ENCODE measurements around the gene SRP54.
A peak's percentile ranks its signal among the peaks of the same experiment; 100 is the strongest.
"Not testable (repeated sequence)": the region's sequence is repeated elsewhere in the genome, so short reads cannot be mapped to it uniquely, and the experiment has no call there.

SRP54 gene

DNA sequence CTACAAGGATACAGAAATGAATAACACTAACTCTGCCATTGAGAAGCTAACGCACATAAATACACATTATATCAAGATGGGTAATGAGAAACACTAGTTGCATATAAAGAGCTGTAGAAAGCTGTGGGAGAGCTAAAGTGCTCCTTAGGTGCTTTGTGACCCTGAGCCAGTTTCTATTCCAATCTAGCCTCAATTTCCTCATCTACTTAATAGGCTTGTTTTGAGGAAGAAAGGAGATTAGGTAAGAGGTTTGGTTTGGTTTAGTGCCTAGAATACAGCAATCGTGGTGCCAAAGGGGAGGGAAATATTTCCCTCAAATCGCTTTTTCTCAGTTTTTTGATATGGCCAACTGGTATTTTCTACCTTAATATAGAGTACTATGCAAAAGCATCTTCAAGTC is 994 bp downstream of the SRP54 start:
- DNase-seq (ENCODE audit: low read depth), result no peak

DNA sequence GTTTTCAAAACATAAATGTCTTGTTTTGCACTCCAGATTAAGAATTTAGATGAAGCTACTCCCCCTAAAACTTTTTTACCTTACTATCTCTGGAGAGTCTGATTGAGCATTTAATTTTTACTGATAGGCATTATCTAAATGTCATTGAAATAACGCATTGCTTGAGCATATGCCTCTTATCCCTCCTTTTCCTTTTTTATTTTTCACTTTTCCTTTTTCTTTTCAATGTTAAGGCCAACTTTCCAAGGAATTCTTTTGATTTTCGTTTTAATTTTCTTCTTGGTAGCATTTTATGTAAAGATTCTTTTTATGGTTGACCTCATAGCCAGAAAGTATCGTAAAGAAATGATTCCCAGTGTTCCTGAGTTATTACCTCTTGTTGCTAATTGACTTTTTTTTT is 2.9 kb downstream of the SRP54 start:
- no peak for DNase-seq (ENCODE audit: low read depth)

GRCh38 chr14:34987180-34987579 is 4.4 kb downstream of the SRP54 start:
- no peak for DNase-seq (ENCODE audit: low read depth)

DNA sequence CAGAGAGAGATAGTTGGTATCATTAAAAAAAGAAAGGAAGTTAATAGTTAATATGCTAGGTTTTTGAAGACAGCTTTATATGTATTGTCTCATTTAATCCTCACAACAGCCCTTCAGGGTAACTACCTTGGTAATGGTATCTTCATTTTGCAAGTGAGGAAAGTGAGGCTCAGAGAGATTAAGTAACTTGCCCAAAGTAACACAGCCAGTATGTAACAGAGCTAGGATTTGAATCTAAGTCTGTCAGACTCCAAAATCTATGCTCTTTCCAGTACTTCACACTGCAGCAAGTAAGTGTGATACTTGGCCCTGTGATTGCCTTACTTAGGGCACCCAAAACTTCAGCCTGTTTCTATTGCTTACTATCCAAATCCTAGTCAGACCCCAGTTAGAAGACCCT is 7.0 kb downstream of the SRP54 start:
- no peak for DNase-seq (ENCODE audit: low read depth)

DNA sequence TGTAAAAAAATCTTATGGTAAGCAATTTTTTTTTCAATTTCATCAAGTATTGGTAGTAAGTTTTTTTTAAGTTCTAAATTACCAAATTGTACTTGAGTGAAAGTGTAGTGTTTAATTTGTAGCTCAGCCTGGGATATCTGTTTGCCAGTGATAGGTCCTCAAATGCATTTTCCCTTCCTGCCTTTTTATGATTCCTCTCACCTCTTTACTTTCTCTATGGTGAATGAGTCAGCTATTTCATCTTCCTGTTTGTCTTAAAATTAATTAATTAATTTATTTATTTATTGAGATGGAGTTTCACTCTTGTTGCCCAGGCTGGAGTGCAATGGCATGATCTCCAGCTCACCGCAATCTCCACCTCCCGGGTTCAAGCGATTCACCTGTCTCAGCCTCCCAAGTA is 10.6 kb downstream of the SRP54 start:
- no peak for DNase-seq (ENCODE audit: low read depth)

- no peak for DNase-seq (ENCODE audit: low read depth)
Measured at GRCh38 chr14:34994668-34995067, 11.9 kb downstream of the SRP54 start.

DNA sequence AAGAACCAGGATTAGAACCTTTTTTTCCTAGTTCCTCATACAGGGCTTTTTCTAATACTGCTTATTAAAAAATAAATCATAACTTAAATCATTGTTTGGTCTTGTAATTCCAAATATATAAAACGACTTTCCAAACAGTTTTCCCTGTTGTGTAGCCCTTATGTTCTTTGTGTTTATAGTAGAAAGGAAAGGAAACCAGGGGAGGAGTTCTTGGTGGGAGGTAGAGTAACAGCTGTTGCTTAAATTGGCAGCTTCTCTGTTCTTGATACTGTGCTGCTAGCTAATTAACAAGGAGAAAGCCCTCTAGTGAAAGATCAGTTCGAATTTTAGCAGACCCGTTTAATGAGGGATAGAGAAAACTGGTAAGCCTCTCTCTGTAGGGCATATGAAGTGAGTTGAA is 15.0 kb downstream of the SRP54 start:
- no peak for DNase-seq (ENCODE audit: low read depth)

DNA sequence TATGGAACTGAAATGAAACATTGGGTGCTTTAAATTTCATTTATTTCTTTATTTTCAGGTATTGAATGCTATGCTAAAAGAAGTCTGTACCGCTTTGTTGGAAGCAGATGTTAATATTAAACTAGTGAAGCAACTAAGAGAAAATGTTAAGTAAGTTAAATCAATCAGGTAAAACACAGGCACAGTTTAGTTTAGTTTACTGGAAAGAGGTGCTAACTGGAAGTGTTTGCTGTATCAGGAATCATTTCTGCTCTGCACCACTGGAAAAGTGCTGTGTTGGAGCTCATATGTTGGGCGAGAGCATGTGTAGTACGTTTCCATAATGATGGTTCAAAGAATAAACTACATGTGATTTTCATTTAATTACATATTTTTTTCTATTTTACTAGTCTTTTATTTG is 16.7 kb downstream of the SRP54 start:
- DNase-seq (ENCODE audit: low read depth), result no peak

DNA sequence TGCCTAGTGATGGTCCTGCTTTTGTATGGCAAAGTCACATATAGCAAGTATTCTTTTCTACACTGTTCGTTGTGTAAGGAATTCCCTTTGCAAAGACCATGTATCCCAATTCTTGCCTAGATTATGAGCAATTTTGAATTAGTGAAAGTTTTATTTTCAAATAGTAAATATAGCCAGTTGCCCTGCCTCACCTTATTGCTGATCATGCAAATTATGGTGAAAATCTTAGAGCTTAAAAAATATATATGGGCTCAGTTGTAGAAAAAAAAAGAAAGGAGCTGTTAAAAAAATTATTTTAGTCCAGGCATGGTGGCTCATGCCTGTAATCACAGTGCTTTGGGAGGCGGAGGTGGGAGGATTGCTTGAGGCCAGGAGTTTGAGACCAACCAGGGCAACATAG is 18.8 kb downstream of the SRP54 start:
- no peak for DNase-seq (ENCODE audit: low read depth)

GRCh38 chr14:35004839-35005238 is 22.0 kb downstream of the SRP54 start:
- no peak for DNase-seq (ENCODE audit: low read depth)

GRCh38 chr14:35016568-35016967 is 33.8 kb downstream of the SRP54 start:
- DNase-seq (ENCODE audit: low read depth), result no peak

- no peak for DNase-seq (ENCODE audit: low read depth)
Measured at GRCh38 chr14:35020713-35021112, 37.9 kb downstream of the SRP54 start.

- no peak for DNase-seq (ENCODE audit: low read depth)
Measured at GRCh38 chr14:35028435-35028834, 45.6 kb downstream of the SRP54 start.

DNA sequence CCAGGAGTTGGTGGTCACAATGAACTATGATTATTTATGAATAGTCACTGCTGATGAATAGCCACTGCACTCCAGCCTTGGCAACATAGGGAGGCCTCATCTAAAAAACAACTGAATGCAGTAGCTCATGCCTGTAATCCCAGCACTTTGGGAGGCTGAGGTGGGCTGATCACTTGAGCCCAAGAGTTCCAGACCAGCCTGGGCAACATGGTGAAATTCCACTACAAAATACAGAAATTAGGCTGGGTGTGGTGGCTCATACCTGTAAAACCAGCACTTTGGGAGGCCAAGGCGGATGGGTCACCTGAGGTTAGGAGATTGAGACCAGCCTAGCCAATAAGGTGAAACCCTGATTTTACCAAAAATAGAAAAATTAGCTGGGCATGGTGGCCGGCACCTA is 49.8 kb downstream of the SRP54 start:
- DNase-seq (ENCODE audit: low read depth), result no peak

- no peak for DNase-seq (ENCODE audit: low read depth)
Measured at GRCh38 chr14:35034440-35034833, 51.6 kb downstream of the SRP54 start.

DNA sequence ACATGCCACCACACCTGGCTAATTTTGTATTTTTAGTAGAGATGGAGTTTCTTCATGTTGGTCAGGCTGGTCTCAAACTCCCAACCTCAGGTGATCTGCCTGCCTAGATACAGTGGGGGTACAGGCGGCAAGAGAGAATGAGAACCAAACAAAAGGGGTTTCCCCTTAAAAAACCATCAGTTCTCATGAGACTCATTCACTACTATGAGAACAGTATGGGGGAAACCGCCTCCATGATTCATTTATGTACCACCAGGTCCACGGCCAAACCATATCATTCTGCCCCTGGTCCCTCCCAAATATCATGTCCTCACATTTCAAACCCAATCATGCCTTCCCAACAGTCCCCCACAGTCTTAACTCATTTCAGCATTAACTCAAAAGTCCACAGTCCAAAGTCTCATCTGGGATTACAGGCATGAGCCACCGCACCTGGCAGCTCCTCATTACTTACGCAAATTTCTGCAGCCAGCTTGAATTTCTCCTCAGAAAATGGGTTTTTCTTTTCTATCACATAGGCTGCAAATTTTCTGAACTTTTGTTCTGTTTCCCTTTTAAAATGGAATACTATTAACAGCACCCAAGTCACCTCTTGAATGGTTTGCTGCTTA is 52.3 kb downstream of the SRP54 start:
- DNase-seq (ENCODE audit: low read depth), result not testable (repeated sequence)

DNA sequence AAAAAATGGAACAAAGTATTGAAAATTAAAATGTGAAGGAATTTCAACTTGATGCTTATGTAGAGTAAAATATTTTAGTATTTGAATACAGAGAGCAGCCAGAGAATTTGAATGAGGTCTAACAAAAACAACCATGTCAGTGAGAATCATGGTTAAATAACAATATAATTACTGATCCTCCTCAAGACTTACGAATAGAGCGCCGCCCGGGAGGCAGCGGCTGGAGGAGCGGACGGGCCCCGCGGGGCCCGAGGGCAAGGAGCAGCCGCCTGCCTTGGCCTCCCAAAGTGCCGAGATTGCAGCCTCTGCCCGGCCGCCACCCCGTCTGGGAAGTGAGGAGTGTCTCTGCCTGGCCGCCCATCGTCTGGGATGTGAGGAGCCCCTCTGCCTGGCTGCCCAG is 55.5 kb downstream of the SRP54 start:
- DNase-seq (ENCODE audit: low read depth), result not testable (repeated sequence)

GRCh38 chr14:35042632-35043031 is 59.8 kb downstream of the SRP54 start:
- no peak for DNase-seq (ENCODE audit: low read depth)

- no peak for DNase-seq (ENCODE audit: low read depth)
Measured at GRCh38 chr14:35043046-35043445, 60.3 kb downstream of the SRP54 start.

DNA sequence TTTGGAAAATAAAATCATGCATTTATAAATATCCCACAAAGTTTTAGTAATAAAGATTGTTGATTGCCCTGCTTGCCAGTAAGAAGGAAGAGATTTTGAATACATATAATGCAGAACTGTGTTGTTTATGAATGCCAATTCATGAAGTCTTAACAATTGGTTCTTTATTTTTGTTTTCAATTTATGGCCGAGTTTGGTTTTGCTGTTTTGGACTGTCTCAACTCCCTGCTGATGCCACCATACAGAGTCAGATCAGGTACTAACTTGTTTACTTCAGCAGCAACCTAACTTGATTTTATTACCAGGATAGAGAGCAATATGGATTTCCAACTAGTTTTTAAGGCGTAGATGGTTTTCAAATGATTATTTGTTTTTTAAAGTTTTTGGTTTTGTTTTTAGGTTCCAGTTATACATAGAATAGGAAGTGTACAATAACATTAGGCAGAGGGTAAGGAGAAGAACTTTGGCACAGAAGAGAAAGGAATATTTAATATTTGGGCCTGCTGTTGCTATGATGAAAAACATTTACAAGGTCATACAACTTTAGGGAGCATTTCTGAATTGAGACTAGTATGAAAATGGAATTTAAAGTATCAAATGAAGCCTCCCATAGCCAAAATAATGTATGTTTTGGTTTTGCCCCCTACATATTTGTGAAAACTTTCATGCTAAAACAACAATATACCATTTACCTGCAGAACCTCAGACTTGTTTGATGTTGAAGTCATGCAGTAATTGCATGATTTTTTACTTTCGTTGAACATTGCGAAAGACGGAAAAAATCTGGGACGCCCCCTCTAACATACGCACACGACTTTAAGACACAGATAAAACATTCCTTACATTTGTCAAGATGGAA is 62.4 kb downstream of the SRP54 start:
- DNase-seq (ENCODE audit: low read depth), result no peak

- DNase-seq (ENCODE audit: low read depth), result peak; percentile 19
Measured at GRCh38 chr14:35045798-35046047, 62.9 kb downstream of the SRP54 start.

DNA sequence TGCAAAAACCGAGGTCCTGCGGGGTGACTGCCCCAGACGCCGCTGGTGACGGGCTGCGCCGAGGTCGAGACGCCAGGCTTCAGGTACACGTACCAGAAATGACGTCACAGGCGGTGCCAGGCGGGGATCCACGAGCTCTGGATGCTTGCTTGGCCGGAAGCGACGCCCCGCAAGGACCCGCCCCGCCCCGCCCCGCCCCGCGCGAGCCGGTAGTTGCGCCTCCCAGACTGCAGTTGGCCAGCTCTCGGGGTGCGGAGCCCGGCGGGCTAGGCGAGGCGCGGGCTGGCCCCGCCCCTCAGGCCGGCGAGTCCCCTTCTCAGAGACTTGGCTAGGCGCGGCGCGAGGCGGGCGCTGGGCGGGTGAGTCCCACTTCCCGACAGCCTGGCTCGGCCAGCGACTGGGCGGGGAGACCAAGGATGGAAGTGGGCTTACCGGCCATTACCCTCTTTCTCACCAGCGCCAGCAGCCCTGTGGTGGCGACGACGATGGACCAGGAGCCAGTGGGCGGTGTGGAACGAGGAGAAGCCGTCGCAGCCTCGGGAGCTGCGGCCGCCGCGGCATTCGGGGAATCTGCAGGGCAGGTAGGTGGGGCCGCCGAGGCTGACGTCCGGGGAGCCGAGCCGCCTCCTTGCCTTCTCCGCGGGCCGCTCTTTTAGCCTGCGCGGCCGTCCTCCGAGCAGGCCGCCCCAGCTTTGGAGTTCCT is 63.4 kb downstream of the SRP54 start, which contains the start of gene FAM177A1:
Gene FAM177A1, plus strand, starts transcription at position 225 of the 703 bp plus-strand sequence. Its CDS starts 192 bp downstream, at position 417.
- DNase-seq (ENCODE audit: low read depth), result peak; percentile 98
